Measurements from ENCODE around the gene RACGAP1. TPM values are rescaled to one million over a fixed set of nuclear protein-coding genes. Genes with fewer than 3 reads are reported as not detected.

Gene RACGAP1
- total RNA-seq, 1 donor = 69.1 TPM

DNA sequence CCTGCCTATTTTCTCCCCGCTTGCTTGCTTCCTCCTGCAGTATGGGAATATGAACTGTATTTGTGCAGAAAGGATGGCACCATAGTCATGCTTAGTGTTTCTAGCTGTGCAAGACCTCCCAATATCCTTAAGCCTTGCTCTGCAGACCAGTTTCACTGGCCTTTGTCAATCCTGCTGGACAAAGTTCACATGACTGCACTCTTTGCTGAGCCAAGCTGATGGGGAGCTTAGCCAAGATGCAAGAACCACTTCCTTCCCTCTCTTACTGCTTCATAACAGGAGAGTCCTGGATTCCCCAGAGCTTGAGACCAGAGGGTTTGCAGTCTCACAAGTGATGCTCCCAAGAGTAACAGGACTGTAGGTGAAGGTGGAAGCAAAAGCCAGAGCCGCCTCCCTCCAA lies 35.9 kb upstream of the RACGAP1 start:
- TF ChIP-seq, protein P1, sequence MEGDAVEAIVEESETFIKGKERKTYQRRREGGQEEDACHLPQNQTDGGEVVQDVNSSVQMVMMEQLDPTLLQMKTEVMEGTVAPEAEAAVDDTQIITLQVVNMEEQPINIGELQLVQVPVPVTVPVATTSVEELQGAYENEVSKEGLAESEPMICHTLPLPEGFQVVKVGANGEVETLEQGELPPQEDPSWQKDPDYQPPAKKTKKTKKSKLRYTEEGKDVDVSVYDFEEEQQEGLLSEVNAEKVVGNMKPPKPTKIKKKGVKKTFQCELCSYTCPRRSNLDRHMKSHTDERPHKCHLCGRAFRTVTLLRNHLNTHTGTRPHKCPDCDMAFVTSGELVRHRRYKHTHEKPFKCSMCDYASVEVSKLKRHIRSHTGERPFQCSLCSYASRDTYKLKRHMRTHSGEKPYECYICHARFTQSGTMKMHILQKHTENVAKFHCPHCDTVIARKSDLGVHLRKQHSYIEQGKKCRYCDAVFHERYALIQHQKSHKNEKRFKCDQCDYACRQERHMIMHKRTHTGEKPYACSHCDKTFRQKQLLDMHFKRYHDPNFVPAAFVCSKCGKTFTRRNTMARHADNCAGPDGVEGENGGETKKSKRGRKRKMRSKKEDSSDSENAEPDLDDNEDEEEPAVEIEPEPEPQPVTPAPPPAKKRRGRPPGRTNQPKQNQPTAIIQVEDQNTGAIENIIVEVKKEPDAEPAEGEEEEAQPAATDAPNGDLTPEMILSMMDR (IDR thresholded peaks at IDR 0.05; ENCODE audit: insufficient read depth, low read depth, low read length) = no peak
- DNase-seq (ENCODE audit: low read depth) = no peak
- no peak overlapping the region for H3K4me3 ChIP-seq (ENCODE audit: low read depth, low read length)

DNA sequence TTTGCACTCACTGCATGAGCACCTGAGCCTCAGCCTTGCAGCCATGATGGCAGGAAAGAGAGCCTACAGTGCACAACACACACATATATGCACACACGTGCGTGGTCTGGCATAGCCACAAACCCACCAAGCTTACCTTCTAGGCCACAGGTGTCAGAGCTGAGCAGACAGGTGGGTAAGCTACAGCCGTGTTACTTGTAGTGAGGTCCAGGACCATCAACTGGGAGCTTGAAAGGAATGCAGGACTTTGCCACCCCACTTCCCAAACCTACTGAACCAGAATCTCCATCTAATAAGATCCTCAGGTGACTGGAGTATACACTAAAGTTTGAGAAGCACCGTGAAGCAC lies 34.8 kb upstream of the RACGAP1 start:
- no peak for DNase-seq (ENCODE audit: low read depth)
- no peak overlapping the region for H3K4me3 ChIP-seq (ENCODE audit: low read depth, low read length)

GRCh38 chr12:50059440-50060119 lies 34.3 kb upstream of the RACGAP1 start:
- no peak overlapping the region for H3K4me3 ChIP-seq (ENCODE audit: low read depth, low read length)
- TF ChIP-seq, protein P1 (IDR thresholded peaks at IDR 0.05; ENCODE audit: insufficient read depth, low read depth, low read length) = no peak
- no peak for DNase-seq (ENCODE audit: low read depth)

More for the DNA sequence above, 34.8 kb upstream of the RACGAP1 start:
- TF ChIP-seq, protein P1 (IDR thresholded peaks at IDR 0.05; ENCODE audit: insufficient read depth, low read depth, low read length) = no peak

DNA sequence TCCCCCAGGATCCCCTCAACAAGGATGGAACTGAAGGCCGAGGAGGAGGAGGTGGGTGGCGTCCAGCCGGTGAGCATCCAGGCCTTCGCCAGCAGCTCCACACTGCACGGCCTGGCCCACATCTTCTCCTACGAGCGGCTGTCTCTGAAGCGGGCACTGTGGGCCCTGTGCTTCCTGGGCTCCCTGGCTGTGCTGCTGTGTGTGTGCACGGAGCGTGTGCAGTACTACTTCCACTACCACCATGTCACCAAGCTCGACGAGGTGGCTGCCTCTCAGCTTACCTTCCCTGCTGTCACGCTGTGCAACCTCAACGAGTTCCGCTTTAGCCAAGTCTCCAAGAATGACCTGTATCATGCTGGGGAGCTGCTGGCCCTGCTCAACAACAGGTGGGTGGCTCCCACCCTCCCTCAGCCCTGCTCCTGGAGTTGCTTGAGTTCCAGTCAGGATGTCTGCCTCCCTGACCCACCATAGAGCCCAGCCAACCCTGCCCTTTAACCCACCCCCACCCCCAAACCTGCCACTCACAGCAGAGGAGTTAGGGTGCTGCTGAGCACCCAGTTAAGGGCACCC lies 33.5 kb upstream of the RACGAP1 start:
- TF ChIP-seq, protein P1 (IDR thresholded peaks at IDR 0.05; ENCODE audit: insufficient read depth, low read depth, low read length) = no peak
- no peak for DNase-seq (ENCODE audit: low read depth)
- no peak overlapping the region for H3K4me3 ChIP-seq (ENCODE audit: low read depth, low read length)

DNA sequence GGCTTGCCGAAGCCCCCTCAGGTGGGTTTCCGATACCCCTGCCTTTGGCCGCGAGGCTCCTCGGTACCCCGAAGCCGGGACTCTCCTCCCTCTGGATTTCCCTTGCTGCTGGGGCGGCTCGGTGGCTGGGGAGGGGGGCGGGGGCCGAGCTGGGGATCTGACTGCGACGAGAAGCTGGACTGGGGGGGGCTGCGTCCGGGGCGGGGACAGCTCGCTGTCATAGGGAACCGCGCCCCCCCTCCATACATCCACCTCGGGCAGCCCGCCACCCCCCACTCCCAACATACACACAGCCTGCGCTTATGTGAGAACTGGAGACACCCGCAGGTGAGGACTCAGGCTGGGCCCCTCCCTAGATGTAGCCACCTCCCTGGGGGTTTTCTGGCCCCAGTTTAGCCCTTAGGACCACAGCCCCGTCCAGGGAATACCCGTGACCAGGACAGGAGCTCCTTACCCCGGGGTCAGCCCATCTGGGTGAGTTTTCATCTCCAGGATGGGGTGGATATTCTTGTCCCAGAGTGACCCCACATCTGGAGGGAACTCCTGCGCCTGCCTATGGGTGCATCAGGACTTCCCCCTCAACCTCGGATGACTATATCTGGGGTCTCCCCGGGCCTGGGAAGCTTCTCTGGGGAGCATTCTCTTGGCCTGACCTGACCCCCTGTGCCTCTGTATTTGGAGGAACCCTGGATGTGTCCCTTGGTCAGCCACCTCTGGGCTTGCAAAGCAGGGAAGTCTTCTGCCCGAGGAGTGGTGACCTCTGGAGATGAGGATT lies 32.8 kb upstream of the RACGAP1 start:
- TF ChIP-seq, protein P1 (IDR thresholded peaks at IDR 0.05; ENCODE audit: insufficient read depth, low read depth, low read length) = no peak
- no peak for DNase-seq (ENCODE audit: low read depth)
- peak overlapping the region; percentile 72 for H3K4me3 ChIP-seq (ENCODE audit: low read depth, low read length)

DNA sequence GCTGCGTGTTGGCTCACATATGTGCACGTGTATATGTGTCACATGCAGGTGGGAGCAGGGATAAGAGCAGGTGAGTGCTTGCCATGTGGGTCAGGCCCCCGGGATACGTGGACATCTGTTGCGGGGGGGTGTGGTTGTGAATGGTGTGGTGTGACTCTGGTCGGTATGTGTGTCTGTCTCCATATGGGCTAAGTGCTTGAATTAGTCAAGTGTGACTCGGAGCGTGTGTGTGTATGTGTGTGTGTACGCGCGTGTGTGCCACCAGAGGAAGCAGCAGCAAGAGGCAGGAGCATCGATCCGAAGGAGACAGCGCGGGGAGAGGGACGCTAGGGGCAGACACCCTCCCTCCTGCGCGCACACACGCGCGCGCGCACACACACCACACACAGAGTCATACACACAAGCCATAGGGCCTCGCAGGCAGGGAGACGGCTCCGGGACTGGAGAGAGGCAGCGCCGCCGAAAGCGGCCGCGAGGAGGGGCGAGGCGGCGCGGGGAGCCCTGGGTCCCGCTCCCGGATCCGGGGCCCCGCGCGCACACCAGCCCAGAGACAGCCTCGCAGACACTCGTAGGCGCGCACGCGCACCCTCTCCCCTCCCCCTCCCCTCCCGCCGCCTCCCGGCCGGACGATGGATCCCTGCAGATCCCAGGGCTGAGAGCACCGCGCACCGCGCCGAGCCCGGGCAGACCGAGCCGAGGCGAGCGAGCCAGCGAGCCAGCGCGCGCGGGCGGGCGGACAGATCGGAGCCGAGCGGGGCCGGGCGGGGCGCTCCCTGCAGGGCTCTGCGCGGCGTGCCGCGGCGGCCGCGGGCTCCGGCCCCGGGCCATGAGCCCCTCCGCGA lies 31.9 kb upstream of the RACGAP1 start, which contains the start of gene ASIC1:
Gene ASIC1, plus strand, starts transcription at position 597 of the 842 bp plus-strand sequence. CDS start 1,171 bp downstream, outside the sequence.
- DNase-seq (ENCODE audit: low read depth) = peak; percentile 81
- H3K4me3 ChIP-seq (ENCODE audit: low read depth, low read length) = peak within 1 kb of the TSS; percentile 72
- TF ChIP-seq, protein P1 (IDR thresholded peaks at IDR 0.05; ENCODE audit: insufficient read depth, low read depth, low read length) = peak; percentile 8
